ENCODE measurements around the gene FBXO8. TPM values are rescaled to one million over a fixed set of nuclear protein-coding genes. Genes with fewer than 3 reads are reported as not detected.

Gene FBXO8, protein sequence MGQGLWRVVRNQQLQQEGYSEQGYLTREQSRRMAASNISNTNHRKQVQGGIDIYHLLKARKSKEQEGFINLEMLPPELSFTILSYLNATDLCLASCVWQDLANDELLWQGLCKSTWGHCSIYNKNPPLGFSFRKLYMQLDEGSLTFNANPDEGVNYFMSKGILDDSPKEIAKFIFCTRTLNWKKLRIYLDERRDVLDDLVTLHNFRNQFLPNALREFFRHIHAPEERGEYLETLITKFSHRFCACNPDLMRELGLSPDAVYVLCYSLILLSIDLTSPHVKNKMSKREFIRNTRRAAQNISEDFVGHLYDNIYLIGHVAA
- total RNA-seq: 10 to 100 TPM; 15.1 to 19.1 TPM

- ChIA-PET CTCF (interaction anchor here (0.9 to 1.5 kb wide), 2 partner anchors 16 to 18 kb away, joined by 3 to 5 read pairs; no protein-coding TSS in a partner anchor), POLR2A (interaction anchor here (0.9 to 1.3 kb wide), 4 partner anchors 8 to 34 kb away, joined by 3 to 7 read pairs (median 4); no protein-coding TSS in a partner anchor)
- H3K4me1 Mint-ChIP-seq (ENCODE audit: low read depth): peaks cover 68% of the 10 kb centered on the region
- peaks cover 13% of the 10 kb centered on the region for H3K36me3 Mint-ChIP-seq (ENCODE audit: low read depth)
- H3K27me3 Mint-ChIP-seq: no peaks in the 10 kb centered on the region
- H3K4me3 Mint-ChIP-seq: peak within 1 kb of the TSS; percentile 98
- no peaks in the 10 kb centered on the region for H3K9me3 Mint-ChIP-seq
- peak; percentile 64 for ATAC-seq
- peak within 1 kb of the TSS; percentile 99 for H3K27ac Mint-ChIP-seq
- no peak for TF ChIP-seq CTCF (IDR thresholded peaks at IDR 0.05)
- peak; percentile 71 for DNase-seq
- intact Hi-C loops (cut with micrococcal nuclease): no loop called here
Measured at GRCh38 chr4:174283507-174284471, at the start of gene FBXO8, which contains the start of gene CEP44. TSS of gene FBXO8 (minus strand) at chr4:174283667. CDS start at chr4:174263092, 20,575 bp downstream. TSS of gene CEP44 (plus strand) at chr4:174283911. CDS start at chr4:174299122, 15,211 bp downstream.

- Mint-ChIP-seq H3K9me3 (no peaks in the 10 kb centered on the region), H3K36me3 (ENCODE audit: low read depth) (peaks cover 5% of the 10 kb centered on the region), H3K4me1 (ENCODE audit: low read depth) (no peaks in the 10 kb centered on the region), H3K4me3 (no peak overlapping the region), H3K27ac (no peak overlapping the region), H3K27me3 (no peaks in the 10 kb centered on the region)
- ChIA-PET CTCF (no interaction called here), POLR2A (no interaction called here)
- ATAC-seq (no peak), DNase-seq (no peak)
- intact Hi-C loops (cut with micrococcal nuclease): no loop called here
- TF ChIP-seq CTCF (IDR thresholded peaks at IDR 0.05): no peak
Measured at GRCh38 chr4:174332741-174333493, 49.5 kb upstream of the FBXO8 start.

- DNase-seq (no peak), ATAC-seq (no peak)
- H3K4me3 Mint-ChIP-seq: no peak overlapping the region
- ChIA-PET POLR2A (interaction anchor here (0.8 to 1.0 kb wide), 2 partner anchors 29 to 42 kb away, joined by 3 read pairs; no protein-coding TSS in a partner anchor), CTCF (no interaction called here)
- H3K4me1 Mint-ChIP-seq (ENCODE audit: low read depth): no peaks in the 10 kb centered on the region
- intact Hi-C loops (cut with micrococcal nuclease): no loop called here
- no peaks in the 10 kb centered on the region for H3K9me3 Mint-ChIP-seq
- H3K36me3 Mint-ChIP-seq (ENCODE audit: low read depth): no peaks in the 10 kb centered on the region
- TF ChIP-seq CTCF (IDR thresholded peaks at IDR 0.05): no peak
- no peak overlapping the region for H3K27ac Mint-ChIP-seq
- H3K27me3 Mint-ChIP-seq: no peaks in the 10 kb centered on the region
Measured at GRCh38 chr4:174324725-174325124, 41.3 kb upstream of the FBXO8 start.

- Mint-ChIP-seq H3K9me3 (no peaks in the 10 kb centered on the region), H3K4me1 (ENCODE audit: low read depth) (no peaks in the 10 kb centered on the region), H3K4me3 (no peak overlapping the region), H3K27ac (no peak overlapping the region), H3K27me3 (no peaks in the 10 kb centered on the region), H3K36me3 (ENCODE audit: low read depth) (no peaks in the 10 kb centered on the region)
- ChIA-PET POLR2A (interaction anchor here (0.8 to 1.0 kb wide), 2 partner anchors 29 to 42 kb away, joined by 3 read pairs; no protein-coding TSS in a partner anchor), CTCF (no interaction called here)
- ATAC-seq: no peak
- intact Hi-C loops (cut with micrococcal nuclease): no loop called here
- DNase-seq: no peak
- TF ChIP-seq CTCF (IDR thresholded peaks at IDR 0.05): no peak
Measured at GRCh38 chr4:174324236-174324635, 40.8 kb upstream of the FBXO8 start.
